Vagina (tissue), 2 donors: Measurements from ENCODE around the gene STARD13. TPM values are rescaled to one million over a fixed set of nuclear protein-coding genes. Genes with fewer than 3 reads are reported as not detected.

Experiments used
- DNase-seq, 2 donors: peaks; one replicate each; pipeline ENCODE4 v3.0.0-alpha.2; 2017; ENCODE audit errors: extremely low spot score in 2 of 2
- H3K27ac ChIP-seq: fragments of 200-600 bp; sonication (generic); one replicate; pipeline ENCODE4 v1.5.1; 2019
- H3K27me3 ChIP-seq: fragments of 200-600 bp; sonication (generic); one replicate; pipeline ENCODE4 v1.5.1; 2019
- H3K36me3 ChIP-seq, 2 donors: fragments of 200-600 bp; sonication (generic); one replicate each; pipeline ENCODE4 v1.5.1; 2017 to 2019
- H3K4me1 ChIP-seq: fragments of 200-600 bp; sonication (generic); one replicate; pipeline ENCODE4 v1.5.1; 2019
- H3K4me3 ChIP-seq, 2 donors: fragments of 200-600 bp; sonication (generic); 1 replicate in 1 of 2; 2 replicates in 1 of 2; pipeline ENCODE4 v1.5.1; 2016 to 2019
- H3K9me3 ChIP-seq: fragments of 200-600 bp; sonication (generic); one replicate; pipeline ENCODE4 v1.5.1; 2019
- POLR2A ChIP-seq, 2 donors: fragments of 450-650 bp; IDR thresholded peaks; one replicate each; pipeline ENCODE4 v1.6.1; 2017; ENCODE audit warnings: antibody characterized with exemption in 2 of 2, mild to moderate bottlenecking in 2 of 2, moderate library complexity in 2 of 2
- POLR2AphosphoS5 ChIP-seq, 2 donors: sonication (generic); formaldehyde crosslinking; IDR thresholded peaks; one replicate each; pipeline ENCODE4 v1.9.0; 2017; ENCODE audit warnings: antibody characterized with exemption in 2 of 2, mild to moderate bottlenecking in 2 of 2, low read depth in 1 of 2; ENCODE audit not compliant: insufficient read depth in 1 of 2
- intact Hi-C: fragments of 100-400 bp; cut with DNase I; formaldehyde crosslinking; loops from one replicate; pipeline ENCODE4 v1.15.1; 2023
- total RNA-seq: library from RNA; depleted of rRNA; stranded (reverse); fragments of >200 nt; gene quantifications from one replicate; pipeline ENCODE4 v1.2.3, GENCODE V29; 2016
- TF ChIP-seq, protein P1 (sequence below), 3 experiments: fragments of 450-650 bp in 2 of 3; fragments of 200-600 bp in 1 of 3; sonication (generic) in 1 of 3; IDR thresholded peaks; one replicate each; pipeline ENCODE4 v1.5.1; 2017 to 2019; ENCODE audit warnings: antibody characterized with exemption in 3 of 3, mild to moderate bottlenecking in 2 of 3, moderate library complexity in 2 of 3

Gene STARD13
- total RNA-seq, 1 donor from 2014 or later = 33.1 TPM

- no peak for DNase-seq
- no peak for TF ChIP-seq POLR2A (IDR thresholded peaks at IDR 0.05)
- no peak for TF ChIP-seq POLR2AphosphoS5 (IDR thresholded peaks at IDR 0.05; ENCODE audit: insufficient read depth in 1 of 2, low read depth in 1 of 2)
- TF ChIP-seq, protein P1, sequence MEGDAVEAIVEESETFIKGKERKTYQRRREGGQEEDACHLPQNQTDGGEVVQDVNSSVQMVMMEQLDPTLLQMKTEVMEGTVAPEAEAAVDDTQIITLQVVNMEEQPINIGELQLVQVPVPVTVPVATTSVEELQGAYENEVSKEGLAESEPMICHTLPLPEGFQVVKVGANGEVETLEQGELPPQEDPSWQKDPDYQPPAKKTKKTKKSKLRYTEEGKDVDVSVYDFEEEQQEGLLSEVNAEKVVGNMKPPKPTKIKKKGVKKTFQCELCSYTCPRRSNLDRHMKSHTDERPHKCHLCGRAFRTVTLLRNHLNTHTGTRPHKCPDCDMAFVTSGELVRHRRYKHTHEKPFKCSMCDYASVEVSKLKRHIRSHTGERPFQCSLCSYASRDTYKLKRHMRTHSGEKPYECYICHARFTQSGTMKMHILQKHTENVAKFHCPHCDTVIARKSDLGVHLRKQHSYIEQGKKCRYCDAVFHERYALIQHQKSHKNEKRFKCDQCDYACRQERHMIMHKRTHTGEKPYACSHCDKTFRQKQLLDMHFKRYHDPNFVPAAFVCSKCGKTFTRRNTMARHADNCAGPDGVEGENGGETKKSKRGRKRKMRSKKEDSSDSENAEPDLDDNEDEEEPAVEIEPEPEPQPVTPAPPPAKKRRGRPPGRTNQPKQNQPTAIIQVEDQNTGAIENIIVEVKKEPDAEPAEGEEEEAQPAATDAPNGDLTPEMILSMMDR (IDR thresholded peaks at IDR 0.05) = no peak
- intact Hi-C loops = no loop called here
- Histone ChIP-seq H3K4me1 (no peaks in the 10 kb centered on the region), H3K36me3 (no peaks in the 10 kb centered on the region), H3K9me3 (no peaks in the 10 kb centered on the region), H3K27ac (no peak overlapping the region), H3K27me3 (no peaks in the 10 kb centered on the region), H3K4me3 (no peak overlapping the region)
Measured at GRCh38 chr13:33296793-33297425, 11.4 kb upstream of the STARD13 start.

DNA sequence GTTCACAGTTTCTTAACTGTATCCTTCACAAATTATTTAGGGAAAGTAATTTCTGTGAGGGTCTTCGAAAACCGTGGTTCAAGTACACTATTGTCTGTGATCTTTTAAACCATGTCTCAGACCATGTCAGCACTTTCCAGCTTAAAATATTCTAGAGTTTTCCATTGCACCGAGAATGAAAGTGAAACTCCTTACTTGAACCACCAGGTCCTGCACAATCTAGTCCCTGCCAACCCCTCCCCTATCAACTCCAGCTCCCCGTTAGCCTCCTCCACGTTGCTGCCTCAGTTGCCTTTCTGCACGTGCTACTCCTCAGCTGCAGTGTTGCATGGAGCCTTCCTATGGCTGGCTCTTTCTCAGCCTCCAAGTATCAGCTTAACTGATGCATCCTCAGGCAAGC lies 7.2 kb upstream of the STARD13 start:
- H3K27me3 ChIP-seq = no peaks in the 10 kb centered on the region
- H3K27ac ChIP-seq = no peak overlapping the region
- no peaks in the 10 kb centered on the region for H3K9me3 ChIP-seq
- no peak for DNase-seq
- H3K36me3 ChIP-seq = no peaks in the 10 kb centered on the region
- no peak overlapping the region for H3K4me3 ChIP-seq
- no peak for TF ChIP-seq POLR2A (IDR thresholded peaks at IDR 0.05)
- TF ChIP-seq, protein P1 (IDR thresholded peaks at IDR 0.05) = no peak
- TF ChIP-seq POLR2AphosphoS5 (IDR thresholded peaks at IDR 0.05; ENCODE audit: insufficient read depth in 1 of 2, low read depth in 1 of 2) = no peak
- peaks cover 5% of the 10 kb centered on the region for H3K4me1 ChIP-seq
- intact Hi-C loops = no loop called here

DNA sequence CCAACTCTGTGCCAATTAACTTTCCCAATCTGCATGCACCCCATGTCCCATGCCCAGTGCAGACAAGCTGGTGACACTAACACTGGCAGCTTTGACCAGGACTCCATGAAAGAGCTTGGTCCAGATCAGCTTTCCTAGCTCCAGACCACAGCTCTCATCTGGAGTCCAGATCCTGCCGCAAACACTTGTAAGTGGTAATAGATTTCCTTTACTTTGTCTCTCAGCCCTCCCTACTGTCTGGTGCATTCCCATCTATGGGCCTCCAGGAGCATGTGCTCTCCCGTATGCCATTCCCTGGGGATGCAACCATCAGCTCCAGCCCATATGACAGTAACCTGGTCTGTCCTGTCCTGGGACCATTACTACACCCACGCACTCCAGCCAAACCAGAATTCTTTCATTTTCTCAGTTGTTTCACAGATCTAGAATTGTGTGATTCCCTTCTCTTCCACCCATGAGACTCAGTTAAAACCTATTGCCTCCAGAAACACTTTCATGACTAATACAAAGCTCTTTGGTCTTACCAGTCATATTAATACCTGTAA lies 4.9 kb upstream of the STARD13 start:
- DNase-seq = no peak
- H3K36me3 ChIP-seq = no peaks in the 10 kb centered on the region
- TF ChIP-seq POLR2A (IDR thresholded peaks at IDR 0.05) = no peak
- TF ChIP-seq POLR2AphosphoS5 (IDR thresholded peaks at IDR 0.05; ENCODE audit: insufficient read depth in 1 of 2, low read depth in 1 of 2) = no peak
- TF ChIP-seq, protein P1 (IDR thresholded peaks at IDR 0.05) = no peak
- H3K9me3 ChIP-seq = no peaks in the 10 kb centered on the region
- H3K4me3 ChIP-seq = no peak overlapping the region
- peaks cover 5% of the 10 kb centered on the region for H3K4me1 ChIP-seq
- intact Hi-C loops = no loop called here
- no peaks in the 10 kb centered on the region for H3K27me3 ChIP-seq
- H3K27ac ChIP-seq = peak overlapping the region; percentile 10

DNA sequence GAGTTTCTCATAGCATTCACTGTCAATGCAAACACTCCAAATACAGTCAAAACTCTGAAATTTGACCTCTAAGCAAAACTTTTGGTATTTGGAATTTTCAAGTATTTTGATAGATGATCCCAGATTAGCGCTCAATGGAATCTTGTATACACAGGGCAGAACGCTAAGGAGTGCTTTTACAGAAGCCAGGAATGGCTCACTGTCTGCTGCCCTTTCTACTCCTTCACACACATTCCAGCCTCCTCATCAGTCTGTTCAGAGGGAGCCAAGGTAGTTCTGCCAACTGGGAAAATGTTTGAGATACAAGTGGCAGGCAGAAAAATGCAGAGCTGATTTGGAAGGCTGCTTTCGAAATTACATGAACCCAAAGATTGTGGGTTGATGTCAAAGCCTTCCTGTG lies 4.4 kb upstream of the STARD13 start:
- intact Hi-C loops = no loop called here
- no peak for DNase-seq
- H3K4me1 ChIP-seq = peaks cover 5% of the 10 kb centered on the region
- TF ChIP-seq, protein P1 (IDR thresholded peaks at IDR 0.05) = no peak
- no peak for TF ChIP-seq POLR2A (IDR thresholded peaks at IDR 0.05)
- no peak for TF ChIP-seq POLR2AphosphoS5 (IDR thresholded peaks at IDR 0.05; ENCODE audit: insufficient read depth in 1 of 2, low read depth in 1 of 2)
- H3K36me3 ChIP-seq = no peaks in the 10 kb centered on the region
- H3K27me3 ChIP-seq = no peaks in the 10 kb centered on the region
- no peaks in the 10 kb centered on the region for H3K9me3 ChIP-seq
- peak overlapping the region; percentile 10 for H3K27ac ChIP-seq
- H3K4me3 ChIP-seq = no peak overlapping the region

DNA sequence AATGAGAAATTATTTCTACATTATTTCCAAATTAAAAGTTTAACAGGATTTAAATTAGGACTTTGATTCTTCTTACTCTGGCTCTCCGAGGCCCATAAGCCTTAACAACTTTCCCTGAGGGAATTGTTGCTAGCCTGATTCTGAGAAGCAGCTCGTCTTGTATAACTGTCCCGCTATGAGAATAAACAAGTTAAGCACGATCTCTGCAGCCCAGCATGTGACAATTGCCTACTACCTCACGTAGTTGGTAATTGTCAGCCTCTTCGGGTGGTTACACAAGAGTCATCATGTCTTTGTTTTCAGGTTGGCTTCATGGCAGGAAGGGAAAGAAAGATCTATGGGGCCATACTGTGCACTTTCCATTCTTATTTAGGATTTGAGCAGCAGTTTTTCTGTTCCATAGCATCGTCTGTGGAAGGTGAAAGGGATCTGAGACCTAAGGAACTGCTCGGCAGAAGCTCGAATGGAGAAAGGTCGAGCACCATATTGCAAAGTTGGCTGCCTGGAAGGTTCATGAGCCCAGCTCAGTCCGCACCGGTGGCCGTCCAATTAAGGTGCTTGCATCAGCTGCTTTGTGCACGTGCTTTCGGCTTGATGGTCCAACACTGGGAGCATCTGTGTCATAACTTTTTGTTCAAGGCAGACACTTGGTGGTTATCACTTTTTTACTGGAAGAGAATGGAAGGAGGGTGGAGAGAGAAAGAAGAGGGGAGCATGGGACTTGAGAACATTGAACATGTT lies 1.8 kb upstream of the STARD13 start:
- H3K4me3 ChIP-seq = no peak overlapping the region
- H3K4me1 ChIP-seq = peaks cover 14% of the 10 kb centered on the region
- DNase-seq = no peak
- H3K27me3 ChIP-seq = no peaks in the 10 kb centered on the region
- intact Hi-C loops = no loop called here
- H3K36me3 ChIP-seq = no peaks in the 10 kb centered on the region
- TF ChIP-seq POLR2AphosphoS5 (IDR thresholded peaks at IDR 0.05; ENCODE audit: insufficient read depth in 1 of 2, low read depth in 1 of 2) (no peak), POLR2A (IDR thresholded peaks at IDR 0.05) (no peak)
- TF ChIP-seq, protein P1 (IDR thresholded peaks at IDR 0.05) = no peak
- peak overlapping the region; percentile 79 for H3K27ac ChIP-seq
- no peaks in the 10 kb centered on the region for H3K9me3 ChIP-seq
